ENCODE data around the gene GPR158. TPM values are rescaled to one million over a fixed set of nuclear protein-coding genes. Genes with fewer than 3 reads are reported as not detected.
A peak's percentile ranks its signal among the peaks of the same experiment; 100 is the strongest.

GPR158 gene
- total RNA-seq, 1 experiment from 2014 or later = 2.9 TPM

- TF ChIP-seq CTCF (IDR thresholded peaks at IDR 0.05 in 2 of 3, conservative IDR thresholded peaks at IDR 0.05 in 1 of 3; ENCODE audit: borderline replicate concordance in 1 of 3, insufficient read depth in 1 of 3, low read depth in 2 of 3, low read length in 2 of 3) (no peak), ZFX (IDR thresholded peaks at IDR 0.05) (no peak), FOSL1 (IDR thresholded peaks at IDR 0.05; ENCODE audit: low read depth) (no peak), TCF7L2 (IDR thresholded peaks at IDR 0.05; ENCODE audit: borderline replicate concordance, extremely low read depth, insufficient read depth, insufficient read length) (no peak), RAD21 (IDR thresholded peaks at IDR 0.05; ENCODE audit: low read depth) (no peak), EGR1 (IDR thresholded peaks at IDR 0.05; ENCODE audit: low read depth) (no peak), JUND (IDR thresholded peaks at IDR 0.05) (no peak), SP1 (IDR thresholded peaks at IDR 0.05; ENCODE audit: low read depth) (no peak)
- TF ChIP-seq, protein P1, sequence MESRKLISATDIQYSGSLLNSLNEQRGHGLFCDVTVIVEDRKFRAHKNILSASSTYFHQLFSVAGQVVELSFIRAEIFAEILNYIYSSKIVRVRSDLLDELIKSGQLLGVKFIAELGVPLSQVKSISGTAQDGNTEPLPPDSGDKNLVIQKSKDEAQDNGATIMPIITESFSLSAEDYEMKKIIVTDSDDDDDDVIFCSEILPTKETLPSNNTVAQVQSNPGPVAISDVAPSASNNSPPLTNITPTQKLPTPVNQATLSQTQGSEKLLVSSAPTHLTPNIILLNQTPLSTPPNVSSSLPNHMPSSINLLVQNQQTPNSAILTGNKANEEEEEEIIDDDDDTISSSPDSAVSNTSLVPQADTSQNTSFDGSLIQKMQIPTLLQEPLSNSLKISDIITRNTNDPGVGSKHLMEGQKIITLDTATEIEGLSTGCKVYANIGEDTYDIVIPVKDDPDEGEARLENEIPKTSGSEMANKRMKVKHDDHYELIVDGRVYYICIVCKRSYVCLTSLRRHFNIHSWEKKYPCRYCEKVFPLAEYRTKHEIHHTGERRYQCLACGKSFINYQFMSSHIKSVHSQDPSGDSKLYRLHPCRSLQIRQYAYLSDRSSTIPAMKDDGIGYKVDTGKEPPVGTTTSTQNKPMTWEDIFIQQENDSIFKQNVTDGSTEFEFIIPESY (IDR thresholded peaks at IDR 0.05; ENCODE audit: extremely low read depth, insufficient replicate concordance, low read length) = no peak
- TF ChIP-seq, protein P2, sequence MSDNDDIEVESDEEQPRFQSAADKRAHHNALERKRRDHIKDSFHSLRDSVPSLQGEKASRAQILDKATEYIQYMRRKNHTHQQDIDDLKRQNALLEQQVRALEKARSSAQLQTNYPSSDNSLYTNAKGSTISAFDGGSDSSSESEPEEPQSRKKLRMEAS (IDR thresholded peaks at IDR 0.05) = no peak
- TF ChIP-seq, protein P3, sequence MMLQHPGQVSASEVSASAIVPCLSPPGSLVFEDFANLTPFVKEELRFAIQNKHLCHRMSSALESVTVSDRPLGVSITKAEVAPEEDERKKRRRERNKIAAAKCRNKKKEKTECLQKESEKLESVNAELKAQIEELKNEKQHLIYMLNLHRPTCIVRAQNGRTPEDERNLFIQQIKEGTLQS (IDR thresholded peaks at IDR 0.05) = no peak
- H3K79me2 ChIP-seq (ENCODE audit: insufficient read depth, low read length) = no peaks in the 10 kb centered on the region
- BruUV-seq (replicated peaks) = no TSS peak
- peak; percentile 61 for ATAC-seq
- H3K27ac ChIP-seq (ENCODE audit: low read depth, low read length) = no peak overlapping the region
- intact Hi-C loops (cut with micrococcal nuclease) = no loop called here
- H3K9me3 ChIP-seq (ENCODE audit: control insufficient read depth in 1 of 2, insufficient read depth in 1 of 2, low read depth in 1 of 2, low read length in 2 of 2) = no peaks in the 10 kb centered on the region
- ChIA-PET RAD21 (ENCODE audit: low non-redundant PET in 1 of 2, low total read pairs in 2 of 2, uncharacterized antibody in 2 of 2, unreplicated experiment in 2 of 2) (no interaction called here), CTCF (no interaction called here), POLR2A (no interaction called here)
- no peak overlapping the region for H3K4me2 ChIP-seq (ENCODE audit: low read length)
- DNase-seq (ENCODE audit: low read depth, low spot score) = no peak
- no peaks in the 10 kb centered on the region for H3K36me3 ChIP-seq (ENCODE audit: control insufficient read depth in 1 of 2, insufficient read depth in 2 of 2, low read length in 2 of 2)
- H2AFZ ChIP-seq (ENCODE audit: low read depth, low read length, poor library complexity, severe bottlenecking) = no peak overlapping the region
- H3K4me3 ChIP-seq (replicated peaks in 1 of 2; ENCODE audit: low read depth in 1 of 2, low read length in 2 of 2) = no peak overlapping the region
- no peaks in the 10 kb centered on the region for H3K4me1 ChIP-seq (ENCODE audit: control insufficient read depth in 1 of 2, insufficient read depth in 2 of 2, low read length in 2 of 2)
- 0 out of 2 replicates have a peak, but pooled peaks cover 3% of the 10 kb centered on the region for H3K27me3 ChIP-seq (ENCODE audit: insufficient read depth, low read length)
- H4K20me1 ChIP-seq (ENCODE audit: insufficient read depth) = no peaks in the 10 kb centered on the region
- no peaks in the 10 kb centered on the region for H3K9me2 ChIP-seq (ENCODE audit: insufficient read depth)
- H3K9ac ChIP-seq (ENCODE audit: low read length) = no peak overlapping the region
Measured at GRCh38 chr10:25157650-25158049, 17.2 kb upstream of the GPR158 start.
